K562 (cell line): ENCODE data around the gene OR8A1.

Experiments
- ARID3A ChIP-seq: IDR thresholded peaks from 2 replicates; pipeline ENCODE4 v1.6.1; 2012; ENCODE audit warnings: low read depth, low read length, improper control_type of control experiment, borderline replicate concordance
- ESRRA ChIP-seq: fragments of 450-650 bp; IDR thresholded peaks from 2 replicates; pipeline ENCODE4 v1.6.1; 2014; ENCODE audit warnings: low read depth, mild to moderate bottlenecking, moderate library complexity, borderline replicate concordance
- FOXK1 ChIP-seq: sonication (generic); formaldehyde crosslinking; IDR thresholded peaks from 2 replicates; pipeline ENCODE4 v1.8.0; 2022; ENCODE audit warnings: missing genetic modification reagents, mild to moderate bottlenecking, borderline replicate concordance
- GABPA ChIP-seq: fragments of 200-800 bp; sonication (Bioruptor generic); conservative IDR thresholded peaks from 2 replicates; pipeline ENCODE4 v1.6.1; 2016; ENCODE audit warnings: low read depth, missing genetic modification characterization, missing compliant biosample characterization
- GTF2A2 ChIP-seq: IDR thresholded peaks from 2 replicates; pipeline ENCODE4 v1.6.1; 2016; ENCODE audit warnings: mild to moderate bottlenecking, missing genetic modification characterization, missing compliant biosample characterization
- KAT2B ChIP-seq: IDR thresholded peaks from one replicate; pipeline ENCODE4 v1.6.1; 2012; ENCODE audit warnings: low read depth, mild to moderate bottlenecking, control low read depth, inconsistent platforms, low read length, moderate library complexity
- MAFK ChIP-seq: IDR thresholded peaks from 2 replicates; pipeline ENCODE4 v1.6.1; 2011; ENCODE audit warnings: low read length, improper control_type of control experiment
- MCM5 ChIP-seq: fragments of 450-650 bp; IDR thresholded peaks from 2 replicates; pipeline ENCODE4 v1.6.1; 2016; ENCODE audit warnings: low read depth
- NFYB ChIP-seq: IDR thresholded peaks from 2 replicates; pipeline ENCODE4 v1.6.1; 2011; ENCODE audit warnings: mild to moderate bottlenecking, moderate library complexity; ENCODE audit not compliant: insufficient read length; ENCODE audit errors: extremely low read depth
- PML ChIP-seq: IDR thresholded peaks from 2 replicates; pipeline ENCODE4 v1.6.1; 2012; ENCODE audit warnings: low read length, inconsistent platforms
- POLR2A ChIP-seq: fragments of 450-650 bp; conservative IDR thresholded peaks from 2 replicates; pipeline ENCODE4 v1.6.1; 2016
- SIN3A ChIP-seq, 2 experiments: fragments of 150-350 bp in 1 of 2; IDR thresholded peaks; 2 replicates each; pipeline ENCODE4 v1.6.1; 2011 to 2016; ENCODE audit warnings: borderline replicate concordance in 2 of 2, low read depth in 2 of 2, low read length in 2 of 2, mild to moderate bottlenecking in 2 of 2, moderate library complexity in 2 of 2; ENCODE audit not compliant: control insufficient read depth in 1 of 2
- USF2 ChIP-seq: sonication (generic); formaldehyde crosslinking; IDR thresholded peaks from 2 replicates; pipeline ENCODE4 v1.5.0; 2020; ENCODE audit warnings: missing genetic modification reagents

DNA sequence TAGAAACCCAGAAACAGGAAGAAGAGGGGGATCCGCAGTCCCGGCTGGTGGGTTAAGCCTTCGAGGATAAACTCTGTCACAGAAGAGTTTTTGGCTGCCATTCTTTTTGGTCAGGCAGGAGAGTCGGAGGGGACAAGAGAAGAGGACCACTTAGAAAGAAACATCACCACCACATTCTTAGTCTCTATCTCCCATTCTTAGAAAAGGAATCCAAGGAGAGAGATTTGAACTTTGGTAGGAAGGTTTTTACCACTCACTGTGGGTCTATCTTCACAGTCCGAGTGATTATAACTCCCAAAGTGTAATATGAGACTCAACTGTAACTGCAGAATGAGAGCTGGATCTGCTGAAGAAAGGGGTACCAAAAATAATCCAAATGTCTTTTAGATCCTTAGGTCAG lies 26.2 kb upstream of the OR8A1 start, which contains the start of gene OR8B12:
- TF ChIP-seq USF2 (no peak), MAFK (no peak), PML (no peak), SIN3A (IDR thresholded peaks at IDR 0.05; ENCODE audit: borderline replicate concordance in 2 of 2, control insufficient read depth in 1 of 2, low read depth in 2 of 2, low read length in 2 of 2) (no peak), GTF2A2 (tag) (no peak), ARID3A (no peak), MCM5 (no peak), POLR2A (no peak), ESRRA (no peak), GABPA (tag) (no peak), KAT2B (no peak), FOXK1 (CRISPR knock-in tag) (no peak), NFYB (no peak)
